NCI-H187 treated with DMSO at 0.1 percent for 48 hours (cell line): ENCODE results near the gene RHOC.

Experiments
- DNase-seq: peaks from one replicate; lab custom pipeline; 2025; lab: John Stamatoyannopoulos, UW

RHOC gene

GRCh38 chr1:112701227-112702066 lies 5.5 kb downstream of the RHOC start:
- DNase-seq = no peak

- DNase-seq = no peak
Observed at GRCh38 chr1:112700290-112701226, 6.4 kb downstream of the RHOC start.

GRCh38 chr1:112699425-112700144 lies 7.3 kb downstream of the RHOC start:
- DNase-seq = no peak

GRCh38 chr1:112698366-112699310 lies 8.3 kb downstream of the RHOC start:
- peak; percentile 47 for DNase-seq

- no peak for DNase-seq
Observed at GRCh38 chr1:112697781-112698201, 9.1 kb downstream of the RHOC start.

GRCh38 chr1:112696578-112697314 lies 10.2 kb downstream of the RHOC start:
- DNase-seq = no peak

- DNase-seq = no peak
Observed at GRCh38 chr1:112695276-112695675, 11.7 kb downstream of the RHOC start.

- DNase-seq = no peak
Observed at GRCh38 chr1:112694363-112694929, 12.5 kb downstream of the RHOC start.

GRCh38 chr1:112693821-112694220 lies 13.1 kb downstream of the RHOC start:
- DNase-seq = no peak

GRCh38 chr1:112692681-112693080 lies 14.2 kb downstream of the RHOC start:
- DNase-seq = no peak

GRCh38 chr1:112689842-112690237 lies 17.1 kb downstream of the RHOC start:
- DNase-seq = no peak

GRCh38 chr1:112689196-112689841 lies 17.6 kb downstream of the RHOC start:
- DNase-seq = no peak

GRCh38 chr1:112688781-112689193 lies 18.1 kb downstream of the RHOC start:
- DNase-seq = no peak

- DNase-seq = no peak
Observed at GRCh38 chr1:112687785-112688496, 19.0 kb downstream of the RHOC start.

GRCh38 chr1:112687361-112687760 lies 19.6 kb downstream of the RHOC start:
- no peak for DNase-seq

GRCh38 chr1:112686835-112687234 lies 20.1 kb downstream of the RHOC start:
- DNase-seq = no peak

- DNase-seq = no peak
Observed at GRCh38 chr1:112686417-112686816, 20.5 kb downstream of the RHOC start.

- no peak for DNase-seq
Observed at GRCh38 chr1:112685913-112686312, 21.0 kb downstream of the RHOC start.

GRCh38 chr1:112678605-112679004 lies 28.3 kb downstream of the RHOC start:
- no peak for DNase-seq
